GM08714 (cell line): Measurements from ENCODE around the gene SIX5.

Experiments
- H3K4me3 ChIP-seq: fragments of 200-500 bp; sonication (Bioruptor generic); 2 replicates; pipeline ENCODE4 v1.5.1; 2014; ENCODE audit warnings: mild to moderate bottlenecking, low read length, inconsistent platforms
- ZNF274 ChIP-seq: IDR thresholded peaks from 2 replicates; pipeline ENCODE4 v1.6.1; 2012; ENCODE audit warnings: mild to moderate bottlenecking, low read depth, low read length

The SIX5 gene

GRCh38 chr19:45768984-45769782, at the start of gene SIX5:
Gene SIX5, minus strand, starts transcription at chr19:45769252. Its CDS starts 408 bp downstream, at chr19:45768844.
- peak within 1 kb of the TSS; percentile 78 for H3K4me3 ChIP-seq
- no peak for TF ChIP-seq ZNF274

- no peak for TF ChIP-seq ZNF274
- no peak overlapping the region for H3K4me3 ChIP-seq
Measured at GRCh38 chr19:45817725-45818301, 48.8 kb upstream of the SIX5 start.

DNA sequence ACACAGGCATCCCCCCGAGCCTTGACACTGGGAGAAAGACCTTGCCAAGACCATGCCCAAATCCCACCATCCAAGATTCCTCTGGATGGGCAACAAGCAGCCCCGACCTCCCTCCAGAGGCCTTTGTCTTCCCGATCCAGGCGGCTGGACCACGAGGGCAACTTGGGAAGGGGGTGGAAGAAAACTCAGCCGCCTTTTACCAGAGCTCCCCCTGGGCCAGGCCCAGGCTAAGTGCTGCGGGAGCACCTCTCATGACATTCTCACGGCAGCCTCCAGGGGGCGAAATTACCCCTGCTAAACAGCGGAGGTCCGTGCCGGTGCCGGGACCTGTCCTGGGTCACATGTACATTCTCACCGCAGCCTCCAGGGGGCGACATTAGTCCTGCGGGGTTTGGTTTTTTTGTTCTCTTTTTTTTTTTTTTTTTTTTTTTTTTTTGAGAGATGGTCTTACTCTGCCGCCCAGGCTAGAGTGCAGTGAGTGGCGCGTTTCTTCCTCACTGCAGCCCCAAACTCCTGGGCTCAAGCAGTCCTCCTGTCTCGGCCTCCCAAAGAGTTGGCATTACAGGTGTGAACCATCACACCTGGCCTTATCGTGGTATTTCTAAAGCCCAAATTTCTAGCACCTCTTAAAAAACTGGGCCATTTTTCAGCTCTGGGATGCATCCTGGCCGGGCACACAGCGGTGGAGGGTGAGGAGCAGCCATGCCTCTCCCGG, 48.1 kb upstream of the SIX5 start:
- H3K4me3 ChIP-seq: no peak overlapping the region
- no peak for TF ChIP-seq ZNF274

GRCh38 chr19:45816236-45817009, 47.4 kb upstream of the SIX5 start:
- no peak for TF ChIP-seq ZNF274
- H3K4me3 ChIP-seq: no peak overlapping the region

GRCh38 chr19:45815481-45816216, 46.6 kb upstream of the SIX5 start:
- no peak for TF ChIP-seq ZNF274
- H3K4me3 ChIP-seq: no peak overlapping the region

DNA sequence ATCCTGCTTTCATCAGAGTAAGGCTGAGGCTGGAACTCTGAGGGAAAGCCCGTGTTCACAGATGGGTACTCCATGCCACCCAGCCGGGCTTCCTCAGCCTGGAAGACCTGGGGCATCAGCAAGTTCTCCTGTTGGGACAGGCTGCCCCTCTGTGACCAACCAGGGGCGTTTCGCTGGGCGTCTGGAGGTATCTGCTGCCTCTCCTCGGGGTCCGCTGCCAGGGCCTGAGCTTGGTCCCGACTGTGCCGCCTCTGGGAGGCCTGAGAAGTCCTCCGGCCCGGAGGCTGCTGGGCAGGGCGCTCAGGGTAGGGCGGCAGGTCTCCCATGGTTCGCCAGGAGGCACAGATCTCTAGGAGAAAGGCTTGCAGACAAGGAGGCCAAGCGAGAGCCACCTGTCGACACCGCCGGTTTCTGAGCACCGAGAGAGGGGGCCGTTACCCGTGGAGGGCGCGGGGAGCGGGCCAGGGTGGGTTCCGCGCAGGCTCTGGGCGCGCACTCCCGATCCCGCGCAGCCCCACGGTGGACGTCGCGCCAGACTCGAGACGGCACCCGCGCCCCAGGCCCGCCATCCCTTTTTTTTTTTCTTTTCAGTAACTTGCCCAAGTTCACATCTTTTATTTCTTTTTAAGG, 45.9 kb upstream of the SIX5 start, which contains the start of gene RSPH6A:
Gene RSPH6A, minus strand, starts transcription at position 458 of the 630 bp plus-strand sequence. Its CDS starts 132 bp downstream, at position 326.
- no peak within 1 kb of the TSS for H3K4me3 ChIP-seq
- TF ChIP-seq ZNF274: no peak

DNA sequence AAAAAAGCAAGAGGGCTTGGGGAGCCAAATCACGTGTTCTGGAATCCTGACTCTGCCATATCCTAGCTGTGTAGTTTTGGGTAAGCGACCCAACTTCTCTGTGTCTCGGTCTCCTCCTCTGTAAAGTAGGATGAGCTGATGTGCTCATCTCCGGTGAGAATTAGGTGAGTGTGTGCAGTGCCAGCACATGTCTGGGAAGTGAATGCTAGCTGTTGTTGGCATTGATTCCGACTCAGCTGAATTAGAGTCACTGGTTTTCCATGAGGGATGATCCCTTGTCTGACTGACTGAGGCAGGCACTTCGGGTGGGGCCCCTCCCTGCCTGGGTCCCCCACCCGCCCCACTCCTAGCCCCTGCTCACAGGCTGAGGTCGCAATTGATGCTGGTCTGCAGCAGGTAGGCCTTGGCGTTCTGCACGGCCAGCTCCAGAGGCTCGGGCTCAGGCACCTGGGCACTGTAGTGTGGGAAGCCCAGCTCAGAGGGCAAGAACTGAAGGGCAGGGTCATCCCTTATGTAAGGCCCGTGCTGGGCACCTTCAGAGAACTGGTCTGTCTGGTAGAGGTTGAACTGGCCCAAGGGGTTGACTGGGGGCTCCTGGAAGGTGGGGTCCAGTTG, 45.2 kb upstream of the SIX5 start:
- H3K4me3 ChIP-seq: no peak overlapping the region
- no peak for TF ChIP-seq ZNF274

GRCh38 chr19:45812297-45812696, 43.2 kb upstream of the SIX5 start:
- TF ChIP-seq ZNF274: no peak
- H3K4me3 ChIP-seq: no peak overlapping the region

DNA sequence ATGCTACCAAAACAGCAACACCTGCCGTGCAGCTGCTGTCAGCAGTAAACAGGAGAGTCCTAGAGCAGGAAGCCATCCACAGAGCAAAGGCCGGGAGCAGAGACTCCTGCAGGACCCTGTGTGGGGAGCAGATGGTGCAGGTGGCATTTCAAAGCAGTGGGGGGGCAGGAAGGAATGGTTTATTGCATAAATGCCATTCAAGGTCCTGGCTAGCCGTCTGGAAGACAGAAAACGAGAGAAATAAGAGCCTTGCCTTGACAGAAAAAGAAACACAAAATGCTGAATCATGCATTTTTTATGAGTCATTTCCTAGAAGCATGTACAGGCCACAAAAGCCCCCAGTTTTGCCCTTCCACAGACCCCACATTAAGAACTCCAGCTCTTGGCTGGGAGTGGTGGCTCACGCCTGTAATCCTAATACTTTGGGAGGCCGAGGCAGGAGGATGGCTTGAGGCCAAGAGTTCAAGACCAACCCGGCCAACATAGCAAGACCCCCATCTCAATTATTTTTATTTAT, 40.6 kb upstream of the SIX5 start:
- TF ChIP-seq ZNF274: no peak
- no peak overlapping the region for H3K4me3 ChIP-seq

GRCh38 chr19:45805719-45806118, 36.7 kb upstream of the SIX5 start:
- TF ChIP-seq ZNF274: no peak
- no peak overlapping the region for H3K4me3 ChIP-seq

DNA sequence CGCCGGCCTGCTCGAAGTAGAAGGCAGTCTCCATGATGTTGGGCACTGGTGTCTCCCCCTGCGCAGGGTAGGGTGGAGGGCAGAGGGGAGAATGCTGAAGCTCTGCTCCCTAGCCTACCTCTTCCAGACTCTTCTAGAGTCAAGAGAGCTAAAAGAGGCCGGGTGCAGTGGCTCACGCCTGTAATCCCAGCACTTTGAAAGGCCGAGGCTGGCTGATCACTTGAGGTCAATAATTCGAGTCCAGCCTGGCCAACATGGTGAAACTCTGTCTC, 35.8 kb upstream of the SIX5 start:
- TF ChIP-seq ZNF274: no peak
- H3K4me3 ChIP-seq: no peak overlapping the region

DNA sequence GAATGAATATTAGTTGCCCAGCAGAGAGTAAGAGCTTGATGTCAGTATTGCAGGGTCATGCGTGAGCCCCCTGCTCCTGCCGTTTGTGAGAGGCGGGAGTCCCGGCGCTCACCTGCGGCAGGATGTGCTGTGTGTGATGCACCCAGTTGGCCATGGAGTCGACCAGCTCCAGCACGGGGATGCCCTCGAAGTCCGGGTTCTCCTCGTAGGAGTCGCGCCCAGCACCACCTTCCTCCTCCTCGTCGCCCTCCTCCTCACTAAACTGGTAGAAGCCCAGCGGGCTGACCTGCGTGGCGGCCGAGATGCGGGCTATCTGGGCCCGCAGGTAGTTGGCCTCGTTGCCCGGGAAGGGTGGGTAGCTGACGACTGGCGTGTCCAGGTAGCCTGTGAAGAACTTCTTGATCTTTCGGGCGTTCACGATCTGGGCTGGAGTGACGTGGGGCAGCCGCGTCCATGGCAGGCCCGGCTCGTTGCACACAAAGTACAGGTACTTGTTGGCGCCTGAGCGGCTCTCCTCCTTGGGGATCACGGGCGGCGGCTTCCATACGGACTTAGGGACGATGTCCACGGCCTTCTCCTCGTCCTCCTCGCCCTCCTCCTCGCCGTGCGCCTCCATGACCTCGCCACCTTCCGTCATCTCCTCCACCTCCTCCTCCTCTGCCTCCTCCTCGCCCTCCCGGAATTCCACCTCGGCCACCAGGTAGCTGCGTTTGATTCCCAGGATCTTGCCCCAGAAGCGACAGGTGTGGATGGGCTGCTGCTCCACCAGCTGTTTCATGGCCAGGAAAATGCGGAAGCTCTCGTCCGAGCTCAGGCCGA, 35.3 kb upstream of the SIX5 start:
- no peak overlapping the region for H3K4me3 ChIP-seq
- no peak for TF ChIP-seq ZNF274
